ENCODE measurements around the gene BRINP1.

DNA sequence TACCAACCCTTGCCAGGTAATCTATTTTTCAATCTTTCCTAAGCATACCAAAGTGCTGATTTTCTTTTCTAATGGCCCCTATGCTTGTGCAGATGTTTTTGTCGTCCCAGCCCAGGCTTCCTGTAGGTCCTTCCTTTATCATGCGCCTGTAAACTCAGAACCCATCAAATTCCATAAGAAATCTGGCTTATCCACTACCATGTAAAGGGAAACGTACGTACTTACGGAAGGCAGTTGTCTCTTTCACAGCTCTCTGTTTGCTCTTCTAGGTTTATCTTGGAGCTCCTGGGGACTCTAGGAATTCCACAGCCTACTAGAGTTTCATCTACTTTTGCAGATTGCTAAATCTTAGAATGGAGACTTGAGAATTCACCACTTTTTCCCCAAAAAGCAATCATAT is 9.0 kb downstream of the BRINP1 start:
- no peak for TF ChIP-seq EZH2 (IDR thresholded peaks at IDR 0.05; ENCODE audit: low read depth)
- TF ChIP-seq, protein P1, sequence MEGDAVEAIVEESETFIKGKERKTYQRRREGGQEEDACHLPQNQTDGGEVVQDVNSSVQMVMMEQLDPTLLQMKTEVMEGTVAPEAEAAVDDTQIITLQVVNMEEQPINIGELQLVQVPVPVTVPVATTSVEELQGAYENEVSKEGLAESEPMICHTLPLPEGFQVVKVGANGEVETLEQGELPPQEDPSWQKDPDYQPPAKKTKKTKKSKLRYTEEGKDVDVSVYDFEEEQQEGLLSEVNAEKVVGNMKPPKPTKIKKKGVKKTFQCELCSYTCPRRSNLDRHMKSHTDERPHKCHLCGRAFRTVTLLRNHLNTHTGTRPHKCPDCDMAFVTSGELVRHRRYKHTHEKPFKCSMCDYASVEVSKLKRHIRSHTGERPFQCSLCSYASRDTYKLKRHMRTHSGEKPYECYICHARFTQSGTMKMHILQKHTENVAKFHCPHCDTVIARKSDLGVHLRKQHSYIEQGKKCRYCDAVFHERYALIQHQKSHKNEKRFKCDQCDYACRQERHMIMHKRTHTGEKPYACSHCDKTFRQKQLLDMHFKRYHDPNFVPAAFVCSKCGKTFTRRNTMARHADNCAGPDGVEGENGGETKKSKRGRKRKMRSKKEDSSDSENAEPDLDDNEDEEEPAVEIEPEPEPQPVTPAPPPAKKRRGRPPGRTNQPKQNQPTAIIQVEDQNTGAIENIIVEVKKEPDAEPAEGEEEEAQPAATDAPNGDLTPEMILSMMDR (conservative IDR thresholded peaks at IDR 0.05), result no peak
